RKO (cell line): ENCODE results near the gene FZD2.

ENCODE experiments used
- DNase-seq: peaks from one replicate; pipeline ENCODE4 v3.0.0-alpha.2; 2016; ENCODE audit warnings: low spot score

The FZD2 gene

DNA sequence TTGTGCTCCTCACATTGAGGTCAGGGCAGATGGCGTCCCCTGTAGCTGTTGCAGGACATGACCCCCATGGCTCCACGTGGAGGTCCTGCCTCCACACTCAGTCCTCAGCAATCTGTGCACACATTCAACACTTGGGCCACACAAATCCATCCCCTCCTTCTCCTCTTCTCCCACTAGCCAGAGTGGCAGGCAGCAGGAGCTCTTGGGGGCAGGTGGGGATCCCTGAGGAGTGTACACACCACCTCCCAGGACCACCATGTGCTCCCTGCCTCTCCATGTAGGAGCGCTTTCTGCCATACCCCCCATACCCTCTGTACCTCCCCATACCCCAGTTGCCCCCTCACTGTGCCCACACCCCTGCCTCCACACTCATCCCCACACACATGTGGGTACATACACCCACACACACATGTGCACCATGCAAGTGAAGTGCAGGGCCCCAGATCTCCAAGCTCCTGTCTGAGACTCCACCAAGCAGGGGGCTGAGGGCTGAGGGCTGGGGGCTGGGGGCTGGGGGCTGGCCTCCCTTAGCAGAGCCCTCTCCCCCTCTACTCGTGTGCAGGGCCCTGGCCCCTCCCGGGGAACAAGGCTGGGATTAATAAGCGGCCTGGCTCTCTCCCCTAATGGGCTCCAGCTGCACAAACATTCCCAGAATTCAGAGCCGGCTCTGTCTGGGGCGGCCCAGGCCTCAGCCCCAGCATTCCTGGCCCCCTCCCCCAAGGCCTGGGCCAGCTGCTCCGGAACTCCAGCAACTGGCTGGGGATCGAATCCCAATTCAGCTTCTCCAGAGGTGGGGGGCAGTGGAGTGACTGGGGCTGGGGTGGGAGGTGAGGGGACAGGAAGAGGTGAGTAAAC lies 50.8 kb downstream of the FZD2 start:
- no peak for DNase-seq

DNA sequence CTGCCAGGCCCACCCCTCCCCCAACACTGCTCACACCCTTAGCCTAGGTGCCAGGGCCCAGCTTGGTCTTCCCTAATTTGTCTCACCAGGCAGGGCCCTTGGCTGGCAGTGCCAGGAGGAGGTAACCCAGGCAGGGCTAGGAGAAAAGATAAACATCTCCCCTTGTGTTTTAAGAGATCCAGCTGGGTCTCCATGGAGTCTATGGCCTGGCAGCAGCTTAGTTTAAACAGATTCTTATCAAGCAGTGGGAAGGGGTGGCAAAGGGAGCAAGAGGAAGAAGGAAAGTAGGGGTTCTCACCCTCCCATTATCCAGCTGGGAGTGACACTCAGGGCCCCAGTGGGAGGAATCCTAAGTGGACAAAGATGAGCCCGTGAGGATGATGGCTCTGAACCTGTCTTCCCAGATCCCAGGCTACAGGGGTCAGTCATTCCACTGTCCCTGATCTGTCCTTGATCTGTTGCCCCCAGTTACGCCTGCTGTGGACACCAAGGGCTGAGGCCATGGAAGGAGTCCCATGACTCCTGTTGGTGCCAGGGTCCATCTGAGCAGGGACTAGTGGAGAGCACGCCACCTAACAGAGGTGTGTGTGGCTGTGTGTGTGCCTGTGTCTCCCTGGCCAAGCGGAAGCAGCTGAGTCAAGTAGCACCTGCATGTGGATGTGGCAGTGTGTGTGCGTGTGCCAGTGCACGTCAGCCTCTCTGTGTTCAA lies 51.6 kb downstream of the FZD2 start:
- no peak for DNase-seq

DNA sequence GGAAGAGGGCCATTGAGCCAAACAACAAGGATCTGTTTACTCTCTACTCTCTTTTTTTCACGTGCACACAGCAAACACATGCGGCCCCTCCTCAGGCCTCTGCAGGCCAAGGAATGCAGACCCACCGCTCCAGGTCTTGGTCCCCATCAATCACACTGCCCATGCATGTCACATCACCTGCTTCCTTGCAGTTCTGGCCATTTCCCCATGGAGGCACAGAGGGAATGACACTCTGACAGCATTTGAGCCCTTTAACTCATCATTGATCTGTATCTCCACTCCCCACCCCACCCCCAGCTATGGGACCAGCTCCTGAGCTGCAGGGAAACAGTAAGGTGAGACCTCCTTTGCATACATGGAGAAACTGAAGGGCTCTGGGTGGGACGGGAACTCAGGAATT lies 53.0 kb downstream of the FZD2 start:
- no peak for DNase-seq
